H1 (cell line): ENCODE measurements around the gene PRLHR. TPM values are rescaled to one million over a fixed set of nuclear protein-coding genes. Genes with fewer than 3 reads are reported as not detected.

Source experiments
- CTCF ChIA-PET: fragments of 300-600 bp; sonication (Branson Sonifier 250); formaldehyde crosslinking; loops from one replicate; lab custom pipeline; 2021; ENCODE audit not compliant: partially characterized antibody; lab: Charles Lee
- POLR2A ChIA-PET: fragments of 300-600 bp; sonication (Branson Sonifier 250); formaldehyde crosslinking; loops from one replicate; lab custom pipeline; 2021; ENCODE audit warnings: inconsistent platforms; ENCODE audit not compliant: partially characterized antibody; lab: Charles Lee
- DNase-seq, 2 experiments: peaks; one replicate each; pipeline versions ENCODE4 v3.0.0 to v3.0.0-alpha.2; 2010 to 2022; ENCODE audit warnings: low spot score in 2 of 2, low read depth in 1 of 2, mixed read lengths in 1 of 2
- FAIRE-seq: peaks from 2 replicates; lab custom pipeline; 2011; peaks lifted over from hg19 to GRCh38; lab: Jason Lieb, UNC
- H2AFZ ChIP-seq: 2 replicates; pipeline ENCODE4 v1.8.1; 2012; ENCODE audit warnings: low read length, inconsistent platforms
- H2AK5ac ChIP-seq: 2 replicates; pipeline ENCODE4 v1.6.1; 2013; ENCODE audit warnings: low read depth, low read length
- H2BK120ac ChIP-seq: replicated peaks from 2 replicates; pipeline ENCODE3; 2013; ENCODE audit warnings: low read depth, low read length, inconsistent platforms
- H2BK12ac ChIP-seq: 2 replicates; pipeline ENCODE4 v1.6.1; 2013; ENCODE audit warnings: low read depth, low read length
- H2BK15ac ChIP-seq: 2 replicates; pipeline ENCODE4 v1.6.1; 2013; ENCODE audit warnings: low read length
- H2BK20ac ChIP-seq: 2 replicates; pipeline ENCODE4 v1.6.1; 2013; ENCODE audit warnings: low read length
- H2BK5ac ChIP-seq: 2 replicates; pipeline ENCODE4 v1.6.1; 2013; ENCODE audit warnings: low read depth, low read length
- H3K14ac ChIP-seq: 2 replicates; pipeline ENCODE4 v1.6.1; 2013; ENCODE audit warnings: inconsistent platforms; ENCODE audit not compliant: insufficient read length
- H3K18ac ChIP-seq: 2 replicates; pipeline ENCODE4 v1.6.1; 2013; ENCODE audit warnings: low read length; ENCODE audit errors: extremely low read depth
- H3K23ac ChIP-seq: 2 replicates; pipeline ENCODE4 v1.6.1; 2013; ENCODE audit warnings: inconsistent platforms; ENCODE audit not compliant: insufficient read length
- H3K23me2 ChIP-seq: 2 replicates; pipeline ENCODE4 v1.6.1; 2013; ENCODE audit warnings: low read depth, low read length
- H3K27ac ChIP-seq: 2 replicates; pipeline ENCODE4 v1.6.1; 2011; ENCODE audit warnings: low read depth, low read length, inconsistent platforms
- H3K27me3 ChIP-seq, 4 experiments: replicated peaks in 1 of 4; 1 replicate in 1 of 4; 2 replicates in 3 of 4; pipeline versions ENCODE4 v1.6.1 to v1.8.1; 2011 to 2013; ENCODE audit warnings: low read length in 3 of 4, mild to moderate bottlenecking in 3 of 4, inconsistent platforms in 2 of 4, mixed read lengths in 2 of 4, moderate library complexity in 1 of 4; ENCODE audit not compliant: control insufficient read depth in 3 of 4, insufficient read depth in 3 of 4; ENCODE audit errors: extremely low read depth in 1 of 4
- H3K36me3 ChIP-seq, 4 experiments: 2 replicates each; pipeline versions ENCODE4 v1.6.1 to v1.8.1; 2011 to 2013; ENCODE audit warnings: mild to moderate bottlenecking in 4 of 4, low read length in 3 of 4, moderate library complexity in 2 of 4, control low read depth in 1 of 4, inconsistent platforms in 1 of 4; ENCODE audit not compliant: insufficient read depth in 4 of 4, control insufficient read depth in 2 of 4
- H3K4ac ChIP-seq: replicated peaks from 2 replicates; pipeline ENCODE3; 2013; ENCODE audit warnings: low read length, low read depth, mixed read lengths, inconsistent platforms; ENCODE audit not compliant: insufficient read length
- H3K4me1 ChIP-seq, 4 experiments: replicated peaks in 1 of 4; 1 replicate in 1 of 4; 2 replicates in 3 of 4; pipeline versions ENCODE4 v1.6.1 to v1.8.1; 2011 to 2013; ENCODE audit warnings: low read length in 3 of 4, inconsistent platforms in 2 of 4, mixed read lengths in 1 of 4; ENCODE audit not compliant: insufficient read depth in 4 of 4, control insufficient read depth in 3 of 4
- H3K4me2 ChIP-seq, 2 experiments: 2 replicates each; pipeline versions ENCODE4 v1.6.1 to v1.8.1; 2011 to 2013; ENCODE audit warnings: low read depth in 2 of 2, low read length in 2 of 2, control low read depth in 1 of 2, inconsistent platforms in 1 of 2, mild to moderate bottlenecking in 1 of 2; ENCODE audit not compliant: insufficient read depth in 1 of 2
- H3K4me3 ChIP-seq, 4 experiments: fragments of 200-600, 300-600 bp in 1 of 4; sonication (generic), shearing (Covaris generic), sonication (Bioruptor Twin) in 1 of 4; 2 replicates each; pipeline versions ENCODE4 v1.5.1 to v1.8.1; 2011 to 2016; ENCODE audit warnings: low read length in 4 of 4, low read depth in 3 of 4, control low read depth in 2 of 4, inconsistent platforms in 2 of 4, mild to moderate bottlenecking in 2 of 4, mixed read lengths in 1 of 4, moderate library complexity in 1 of 4; ENCODE audit not compliant: insufficient read depth in 2 of 4; ENCODE audit errors: extremely low read depth in 1 of 4
- H3K56ac ChIP-seq: replicated peaks from 2 replicates; pipeline ENCODE3; 2013; ENCODE audit warnings: low read depth, mild to moderate bottlenecking, mixed read lengths, low read length, inconsistent platforms; ENCODE audit not compliant: insufficient read length
- H3K79me1 ChIP-seq: 2 replicates; pipeline ENCODE4 v1.6.1; 2013; ENCODE audit warnings: low read depth, low read length, control low read depth
- H3K79me2 ChIP-seq, 2 experiments: 2 replicates each; pipeline versions ENCODE4 v1.6.1 to v1.8.1; 2012 to 2013; ENCODE audit warnings: low read length in 2 of 2, mild to moderate bottlenecking in 2 of 2, inconsistent platforms in 1 of 2; ENCODE audit not compliant: insufficient read depth in 2 of 2, control insufficient read depth in 1 of 2
- H3K9ac ChIP-seq, 4 experiments: replicated peaks in 1 of 4; 1 replicate in 1 of 4; 2 replicates in 3 of 4; pipeline versions ENCODE4 v1.6.1 to v1.8.1; 2011 to 2013; ENCODE audit warnings: low read depth in 3 of 4, low read length in 3 of 4, control low read depth in 2 of 4, mild to moderate bottlenecking in 2 of 4, moderate library complexity in 2 of 4, inconsistent platforms in 1 of 4; ENCODE audit errors: extremely low read depth in 1 of 4
- H3K9me3 ChIP-seq, 2 experiments: 2 replicates each; pipeline versions ENCODE4 v1.6.1 to v1.8.1; 2012 to 2013; ENCODE audit warnings: mild to moderate bottlenecking in 2 of 2, moderate library complexity in 2 of 2, control low read depth in 1 of 2, inconsistent platforms in 1 of 2, low read depth in 1 of 2, low read length in 1 of 2, mixed read lengths in 1 of 2; ENCODE audit not compliant: insufficient read depth in 2 of 2
- H4K20me1 ChIP-seq, 2 experiments: replicated peaks in 1 of 2; 2 replicates each; pipeline versions ENCODE3 to v1.8.1; 2011 to 2013; ENCODE audit warnings: inconsistent platforms in 2 of 2, low read length in 2 of 2, mild to moderate bottlenecking in 1 of 2; ENCODE audit not compliant: insufficient read depth in 2 of 2, control insufficient read depth in 1 of 2
- H4K5ac ChIP-seq: 2 replicates; pipeline ENCODE4 v1.6.1; 2013; ENCODE audit warnings: low read length, low read depth, mixed read lengths, inconsistent platforms; ENCODE audit not compliant: insufficient read length
- H4K8ac ChIP-seq: 2 replicates; pipeline ENCODE4 v1.8.0; 2013; ENCODE audit warnings: mild to moderate bottlenecking, moderate library complexity, low read length, inconsistent platforms; ENCODE audit not compliant: insufficient read depth; ENCODE audit errors: extremely low read depth
- H4K91ac ChIP-seq: replicated peaks from 2 replicates; pipeline ENCODE3; 2013; ENCODE audit warnings: low read length, mixed read lengths, inconsistent platforms; ENCODE audit not compliant: insufficient read length
- BACH1 ChIP-seq: IDR thresholded peaks from 2 replicates; pipeline ENCODE4 v1.6.1; 2012; ENCODE audit warnings: low read length, improper control_type of control experiment
- RAD21 ChIP-seq, 2 experiments: IDR thresholded peaks in 1 of 2; conservative IDR thresholded peaks in 1 of 2; 2 replicates each; pipeline ENCODE4 v1.6.1; 2011; ENCODE audit warnings: low read depth in 2 of 2, low read length in 2 of 2, improper control_type of control experiment in 1 of 2, inconsistent platforms in 1 of 2, mild to moderate bottlenecking in 1 of 2, moderate library complexity in 1 of 2
- WGBS, 2 experiments: shearing (Covaris generic) in 1 of 2; methylation state at CpG; one replicate each; pipeline versions ENCODE4 v1.1.6 to v1.1.7; 2013 to 2015; ENCODE audit warnings: low lambda C conversion rate in 2 of 2, mixed read lengths in 2 of 2, inconsistent platforms in 1 of 2, low coverage in 1 of 2, missing lambda C conversion rate in 1 of 2; ENCODE audit not compliant: insufficient replicate concordance in 2 of 2, insufficient coverage in 1 of 2, insufficient read length in 1 of 2; ENCODE audit errors: extremely low coverage in 1 of 2, missing lambda C conversion rate in 1 of 2; 5-methylcytosine and 5-hydroxymethylcytosine counted together
- polyA plus RNA-seq, 7 experiments: library from polyadenylated mRNA; depleted of rRNA in 3 of 7; stranded (reverse) in 5 of 7; unstranded in 2 of 7; fragments of >200 nt in 5 of 7; fragments of 200-250 nt in 2 of 7; gene quantifications; 1 replicate in 5 of 7; 2 replicates in 1 of 7; 4 replicates in 1 of 7; pipeline versions ENCODE4 v1.2.1 to v1.2.3, GENCODE V29; 2011 to 2013; ENCODE audit warnings: missing spikeins in 2 of 7, mixed read lengths in 2 of 7
- total RNA-seq: library from RNA; stranded (reverse); fragmentation: NEBNext Ultra II Directional; extraction: Animal tissue kit (Norgen Biotek cat#: 25700); gene quantifications from 2 replicates; pipeline ENCODE4 v1.2.1, GENCODE V29; 2021
- TF ChIP-seq, protein P1 (sequence below), 3 experiments: IDR thresholded peaks; 1 replicate in 2 of 3; 2 replicates in 1 of 3; pipeline versions ENCODE4 v1.5.1 to v1.6.1; 2011; ENCODE audit warnings: low read length in 3 of 3, mild to moderate bottlenecking in 3 of 3, inconsistent platforms in 2 of 3, low read depth in 1 of 3, moderate library complexity in 1 of 3; ENCODE audit not compliant: insufficient read depth in 1 of 3; ENCODE audit errors: control extremely low read depth in 1 of 3

The PRLHR gene
- total and polyA plus RNA-seq, 2 of the 8 experiments (the other 6 are each of a cell fraction or from before 2014, with no cell fraction given) = not detected

DNA sequence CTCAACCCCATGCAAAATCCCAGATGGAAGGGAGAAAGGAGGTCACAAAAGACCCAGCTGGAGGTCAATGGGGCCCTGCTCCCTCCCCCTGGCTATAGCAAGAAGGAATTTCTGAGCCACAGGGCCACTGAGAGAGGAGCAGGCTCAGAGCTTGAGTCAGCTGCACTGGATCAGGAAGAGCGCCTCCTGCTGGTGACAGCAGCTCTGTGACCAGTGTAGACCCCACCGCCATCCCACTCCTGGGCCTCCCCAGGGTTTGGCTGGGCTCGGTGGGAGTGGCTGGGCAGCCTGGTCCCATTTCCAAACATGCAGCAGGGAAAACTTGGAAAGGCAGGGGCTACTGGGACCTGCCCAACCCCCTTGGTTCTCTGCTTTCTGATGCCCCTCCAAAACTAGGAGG lies 31.5 kb upstream of the PRLHR start:
- Histone ChIP-seq H3K23me2 (no peaks in the 10 kb centered on the region), H2BK120ac (no peak overlapping the region), H3K56ac (no peak overlapping the region), H4K20me1 (no peaks in the 10 kb centered on the region), H3K9ac (no peak overlapping the region), H3K4me2 (no peak overlapping the region), H3K36me3 (no peaks in the 10 kb centered on the region), H3K27ac (no peak overlapping the region), H3K79me1 (no peaks in the 10 kb centered on the region), H2BK20ac (no peak overlapping the region), H3K4me3 (no peak overlapping the region), H3K79me2 (no peaks in the 10 kb centered on the region), H4K5ac (no peak overlapping the region), H2BK15ac (no peak overlapping the region), H2BK5ac (no peak overlapping the region), H3K23ac (no peak overlapping the region), H4K91ac (no peak overlapping the region), H3K14ac (no peak overlapping the region), H2AFZ (no peak overlapping the region), H2BK12ac (no peak overlapping the region), H3K4ac (no peak overlapping the region), H3K4me1 (peaks cover 0 to 7% (median 3%) of the 10 kb centered on the region in 4 experiments; a peak in 2 of 7 replicates), H3K9me3 (no peaks in the 10 kb centered on the region), H3K18ac (no peak overlapping the region), H4K8ac (no peak overlapping the region), H2AK5ac (no peak overlapping the region), H3K27me3 (no peaks in the 10 kb centered on the region)
- FAIRE-seq (no peak), DNase-seq (peak in 1 of 2 experiments; percentile 49)
- TF ChIP-seq, protein P1, sequence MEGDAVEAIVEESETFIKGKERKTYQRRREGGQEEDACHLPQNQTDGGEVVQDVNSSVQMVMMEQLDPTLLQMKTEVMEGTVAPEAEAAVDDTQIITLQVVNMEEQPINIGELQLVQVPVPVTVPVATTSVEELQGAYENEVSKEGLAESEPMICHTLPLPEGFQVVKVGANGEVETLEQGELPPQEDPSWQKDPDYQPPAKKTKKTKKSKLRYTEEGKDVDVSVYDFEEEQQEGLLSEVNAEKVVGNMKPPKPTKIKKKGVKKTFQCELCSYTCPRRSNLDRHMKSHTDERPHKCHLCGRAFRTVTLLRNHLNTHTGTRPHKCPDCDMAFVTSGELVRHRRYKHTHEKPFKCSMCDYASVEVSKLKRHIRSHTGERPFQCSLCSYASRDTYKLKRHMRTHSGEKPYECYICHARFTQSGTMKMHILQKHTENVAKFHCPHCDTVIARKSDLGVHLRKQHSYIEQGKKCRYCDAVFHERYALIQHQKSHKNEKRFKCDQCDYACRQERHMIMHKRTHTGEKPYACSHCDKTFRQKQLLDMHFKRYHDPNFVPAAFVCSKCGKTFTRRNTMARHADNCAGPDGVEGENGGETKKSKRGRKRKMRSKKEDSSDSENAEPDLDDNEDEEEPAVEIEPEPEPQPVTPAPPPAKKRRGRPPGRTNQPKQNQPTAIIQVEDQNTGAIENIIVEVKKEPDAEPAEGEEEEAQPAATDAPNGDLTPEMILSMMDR (IDR thresholded peaks at IDR 0.05; ENCODE audit: control extremely low read depth in 1 of 3, insufficient read depth in 1 of 3, low read depth in 1 of 3, low read length in 3 of 3) = peak; percentile 51 to 75 (median 71)
- peak; percentile 16 to 44; a peak in 3 of 4 replicates for TF ChIP-seq RAD21 (IDR thresholded peaks at IDR 0.05 in 1 of 2, conservative IDR thresholded peaks at IDR 0.05 in 1 of 2; ENCODE audit: low read depth in 2 of 2, low read length in 2 of 2)
- no peak for TF ChIP-seq BACH1
- 78% methylated on average over 3 of the region's 3 CpGs; no CpG with 5 or more reads in 1 of the 2 experiments for WGBS, 2 experiments
- CTCF ChIA-PET = interaction anchor here (0.6 to 6.0 kb wide), 22 partner anchors 10 to 1838 kb away, joined by 3 to 56 read pairs (median 4); partner anchors contain the start of gene PRLHR
- POLR2A ChIA-PET = interaction anchor here (1.4 kb wide), 1 partner anchor 9 kb away, joined by 3 read pairs; no protein-coding TSS in a partner anchor
